ENCODE results near the gene YAE1. TPM values are rescaled to one million over a fixed set of nuclear protein-coding genes. Genes with fewer than 3 reads are reported as not detected.

The YAE1 gene
- total RNA-seq, 1 experiment from 2014 or later = 38.5 TPM

GRCh38 chr7:39605087-39605486 is 38.9 kb downstream of the YAE1 start:
- DNase-seq (ENCODE audit: extremely low read depth, low read depth) = no peak

GRCh38 chr7:39606352-39606751 is 40.1 kb downstream of the YAE1 start:
- DNase-seq (ENCODE audit: extremely low read depth, low read depth) = no peak

GRCh38 chr7:39606941-39607340 is 40.7 kb downstream of the YAE1 start:
- no peak for DNase-seq (ENCODE audit: extremely low read depth, low read depth)

GRCh38 chr7:39607865-39608264 is 41.7 kb downstream of the YAE1 start:
- DNase-seq (ENCODE audit: extremely low read depth, low read depth) = no peak

GRCh38 chr7:39608278-39608677 is 42.1 kb downstream of the YAE1 start:
- no peak for DNase-seq (ENCODE audit: extremely low read depth, low read depth)

GRCh38 chr7:39609113-39609934 is 43.1 kb downstream of the YAE1 start:
- DNase-seq (ENCODE audit: extremely low read depth, low read depth) = no peak

- no peak for DNase-seq (ENCODE audit: extremely low read depth, low read depth)
Observed at GRCh38 chr7:39609935-39610263, 43.7 kb downstream of the YAE1 start.

GRCh38 chr7:39613577-39613976 is 47.4 kb downstream of the YAE1 start:
- no peak for DNase-seq (ENCODE audit: extremely low read depth, low read depth)

GRCh38 chr7:39614299-39614698 is 48.1 kb downstream of the YAE1 start:
- no peak for DNase-seq (ENCODE audit: extremely low read depth, low read depth)

- DNase-seq (ENCODE audit: extremely low read depth, low read depth) = no peak
Observed at GRCh38 chr7:39615350-39615975, 49.3 kb downstream of the YAE1 start.

- no peak for DNase-seq (ENCODE audit: extremely low read depth, low read depth)
Observed at GRCh38 chr7:39616138-39616537, 49.9 kb downstream of the YAE1 start.

- no peak for DNase-seq (ENCODE audit: extremely low read depth, low read depth)
Observed at GRCh38 chr7:39617005-39617404, 50.8 kb downstream of the YAE1 start.

- DNase-seq (ENCODE audit: extremely low read depth, low read depth) = no peak
Observed at GRCh38 chr7:39618868-39619267, 52.7 kb downstream of the YAE1 start.

GRCh38 chr7:39620486-39620885 is 54.3 kb downstream of the YAE1 start:
- no peak for DNase-seq (ENCODE audit: extremely low read depth, low read depth)

- DNase-seq (ENCODE audit: extremely low read depth, low read depth) = no peak
Observed at GRCh38 chr7:39621261-39621660, 55.1 kb downstream of the YAE1 start.

- DNase-seq (ENCODE audit: extremely low read depth, low read depth) = no peak
Observed at GRCh38 chr7:39621784-39622411, 55.7 kb downstream of the YAE1 start.

Other genes with a start within 250 kb of the YAE1 start
- gene RALA, start 57.2 kb downstream of the YAE1 start, total RNA-seq (2014; rRNA removed; shearing (Covaris generic)) = 14.3 and 20.0 TPM in 2 replicates